GDM1 (cell line): ENCODE data around the gene ARHGAP26.
A peak's percentile ranks its signal among the peaks of the same experiment; 100 is the strongest.

ENCODE experiments used
- DNase-seq: peaks from one replicate; lab custom pipeline; 2025; lab: John Stamatoyannopoulos, UW

ARHGAP26 gene

GRCh38 chr5:143019157-143019556, 249.0 kb downstream of the ARHGAP26 start:
- no peak for DNase-seq

- DNase-seq = no peak
These were observed 249.7 kb downstream of the ARHGAP26 start for GRCh38 chr5:143019614-143020515.

GRCh38 chr5:143021595-143021994, 251.4 kb downstream of the ARHGAP26 start:
- DNase-seq = no peak

- DNase-seq = no peak
These were observed 253.4 kb downstream of the ARHGAP26 start for GRCh38 chr5:143023411-143024096.

GRCh38 chr5:143024228-143024920, 254.2 kb downstream of the ARHGAP26 start:
- DNase-seq = no peak

GRCh38 chr5:143025376-143025775, 255.2 kb downstream of the ARHGAP26 start:
- no peak for DNase-seq

- no peak for DNase-seq
These were observed 255.8 kb downstream of the ARHGAP26 start for GRCh38 chr5:143025971-143026370.

GRCh38 chr5:143026380-143026779, 256.2 kb downstream of the ARHGAP26 start:
- no peak for DNase-seq

- DNase-seq = no peak
These were observed 259.1 kb downstream of the ARHGAP26 start for GRCh38 chr5:143029293-143029692.

GRCh38 chr5:143030349-143030748, 260.2 kb downstream of the ARHGAP26 start:
- peak; percentile 13 for DNase-seq

GRCh38 chr5:143031781-143032580, 261.8 kb downstream of the ARHGAP26 start:
- DNase-seq = no peak

GRCh38 chr5:143032581-143032836, 262.3 kb downstream of the ARHGAP26 start:
- no peak for DNase-seq

GRCh38 chr5:143033535-143034250, 263.5 kb downstream of the ARHGAP26 start:
- DNase-seq = no peak

GRCh38 chr5:143036146-143036927, 266.2 kb downstream of the ARHGAP26 start:
- DNase-seq = no peak

GRCh38 chr5:143037071-143037470, 266.9 kb downstream of the ARHGAP26 start:
- no peak for DNase-seq

GRCh38 chr5:143037708-143038107, 267.5 kb downstream of the ARHGAP26 start:
- DNase-seq = no peak

- DNase-seq = no peak
These were observed 270.4 kb downstream of the ARHGAP26 start for GRCh38 chr5:143040622-143041021.

- DNase-seq = no peak
These were observed 271.3 kb downstream of the ARHGAP26 start for GRCh38 chr5:143041461-143041860.

GRCh38 chr5:143041972-143042770, 272.0 kb downstream of the ARHGAP26 start:
- no peak for DNase-seq

- no peak for DNase-seq
These were observed 274.1 kb downstream of the ARHGAP26 start for GRCh38 chr5:143044265-143044664.
